ENCODE results near the gene ARHGEF26. TPM values are rescaled to one million over a fixed set of nuclear protein-coding genes. Genes with fewer than 3 reads are reported as not detected.
A peak's percentile ranks its signal among the peaks of the same experiment; 100 is the strongest.

ARHGEF26 gene
- total RNA-seq, 1 donor from 2014 or later = 13.8 TPM

DNA sequence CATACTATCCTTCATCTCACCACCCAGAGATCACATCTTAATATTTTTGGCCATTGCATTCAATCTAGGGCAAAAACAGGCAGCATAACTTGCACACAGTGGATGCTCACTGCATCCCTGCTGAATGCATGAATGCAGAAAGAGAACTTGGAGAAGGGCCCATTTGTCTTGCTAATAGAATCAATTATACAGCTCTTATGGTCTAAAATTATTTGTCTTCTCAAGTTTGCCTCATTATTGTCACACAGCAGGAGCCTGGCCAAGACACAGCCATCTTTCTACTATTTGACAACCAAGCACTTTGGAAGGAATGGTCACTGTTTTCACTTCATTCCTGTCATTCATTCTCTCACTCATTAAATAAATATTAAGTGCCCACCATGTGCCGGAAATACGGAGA, 1.2 kb upstream of the ARHGEF26 start:
- DNase-seq = no peak

DNA sequence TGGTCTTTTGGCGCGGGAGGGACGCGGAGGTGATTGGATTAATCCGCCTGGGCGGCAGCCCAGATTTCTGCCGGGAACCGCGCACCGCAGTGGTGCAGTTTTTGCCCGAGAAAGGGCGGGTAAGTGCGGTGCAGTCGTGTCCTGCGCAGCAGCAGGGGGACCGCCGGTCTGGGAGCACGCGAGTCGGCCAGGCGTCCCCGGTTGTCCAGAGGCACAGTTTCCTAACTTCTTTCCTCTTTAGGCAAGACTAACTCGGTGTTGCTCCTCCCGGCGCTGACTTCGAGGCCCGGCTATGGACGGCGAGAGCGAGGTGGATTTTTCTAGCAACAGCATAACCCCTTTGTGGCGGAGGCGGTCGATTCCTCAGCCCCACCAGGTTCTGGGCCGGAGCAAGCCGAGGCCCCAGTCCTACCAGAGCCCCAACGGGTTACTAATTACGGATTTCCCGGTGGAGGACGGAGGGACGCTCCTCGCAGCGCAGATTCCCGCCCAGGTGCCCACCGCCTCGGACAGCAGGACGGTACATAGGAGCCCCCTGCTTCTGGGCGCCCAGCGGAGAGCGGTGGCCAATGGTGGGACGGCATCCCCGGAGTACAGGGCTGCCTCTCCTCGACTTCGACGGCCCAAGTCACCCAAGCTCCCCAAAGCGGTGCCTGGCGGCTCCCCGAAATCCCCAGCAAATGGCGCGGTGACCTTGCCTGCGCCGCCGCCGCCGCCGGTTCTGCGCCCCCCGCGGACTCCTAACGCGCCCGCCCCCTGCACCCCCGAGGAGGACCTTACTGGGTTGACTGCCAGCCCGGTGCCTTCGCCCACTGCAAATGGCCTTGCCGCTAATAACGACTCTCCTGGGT, 736 bp downstream of the ARHGEF26 start:
- DNase-seq = no peak

DNA sequence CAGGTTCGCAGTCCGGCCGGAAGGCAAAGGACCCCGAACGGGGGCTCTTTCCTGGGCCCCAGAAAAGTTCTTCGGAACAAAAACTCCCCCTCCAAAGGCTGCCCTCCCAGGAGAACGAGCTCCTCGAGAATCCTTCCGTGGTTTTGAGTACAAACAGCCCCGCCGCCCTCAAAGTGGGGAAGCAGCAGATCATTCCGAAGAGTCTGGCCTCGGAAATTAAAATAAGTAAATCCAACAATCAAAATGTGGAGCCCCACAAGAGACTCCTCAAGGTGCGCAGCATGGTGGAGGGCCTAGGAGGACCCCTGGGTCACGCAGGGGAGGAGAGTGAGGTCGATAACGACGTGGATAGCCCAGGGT, 1.3 kb downstream of the ARHGEF26 start:
- no peak for DNase-seq

DNA sequence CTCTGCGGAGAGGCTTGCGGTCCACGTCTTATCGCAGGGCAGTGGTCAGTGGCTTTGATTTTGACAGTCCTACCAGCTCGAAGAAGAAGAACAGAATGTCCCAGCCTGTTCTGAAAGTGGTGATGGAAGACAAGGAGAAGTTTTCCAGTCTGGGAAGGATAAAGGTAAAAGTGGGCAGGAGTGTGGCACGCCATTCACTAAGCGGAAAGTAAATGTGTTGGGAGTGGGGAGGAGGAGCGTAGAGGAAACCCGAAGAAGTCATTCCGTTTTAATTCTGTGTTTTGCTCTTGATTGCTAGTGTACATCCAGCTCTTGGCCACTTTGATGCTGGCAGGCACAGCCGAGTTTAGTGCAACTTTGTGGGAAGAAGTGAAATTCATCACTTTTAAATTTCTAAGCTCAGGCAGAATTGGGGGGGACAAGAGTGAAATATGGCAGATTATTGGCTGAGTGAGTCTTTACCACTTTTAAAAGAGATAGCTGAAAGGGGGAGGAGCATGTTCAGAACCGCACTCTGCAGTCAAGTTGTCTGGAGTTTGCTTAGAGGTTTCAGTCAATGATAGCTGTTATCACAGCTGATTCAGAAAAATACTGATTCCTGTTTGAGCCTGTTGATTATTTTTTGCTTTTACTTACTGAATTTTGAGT, 1.8 kb downstream of the ARHGEF26 start:
- peak; percentile 79 for DNase-seq

DNA sequence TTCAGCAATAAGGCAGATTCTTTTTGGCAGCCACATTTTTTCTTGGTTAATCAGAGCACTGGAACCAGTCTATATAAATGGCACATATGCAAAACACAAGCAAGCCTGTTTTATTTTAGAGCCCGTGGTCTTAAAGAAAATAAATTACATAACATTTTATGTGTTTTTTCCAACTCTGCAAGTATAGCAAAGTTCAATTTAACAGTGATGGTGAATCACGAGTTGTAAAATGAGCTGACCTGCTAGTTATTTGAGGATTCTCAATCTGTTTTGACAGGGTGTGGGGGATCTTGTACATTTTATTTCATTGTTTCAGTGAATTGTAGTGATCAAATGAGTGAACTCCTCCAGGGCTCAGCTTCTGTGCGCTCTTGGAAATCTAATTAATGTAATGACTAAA, 2.7 kb downstream of the ARHGEF26 start:
- DNase-seq = peak; percentile 29

DNA sequence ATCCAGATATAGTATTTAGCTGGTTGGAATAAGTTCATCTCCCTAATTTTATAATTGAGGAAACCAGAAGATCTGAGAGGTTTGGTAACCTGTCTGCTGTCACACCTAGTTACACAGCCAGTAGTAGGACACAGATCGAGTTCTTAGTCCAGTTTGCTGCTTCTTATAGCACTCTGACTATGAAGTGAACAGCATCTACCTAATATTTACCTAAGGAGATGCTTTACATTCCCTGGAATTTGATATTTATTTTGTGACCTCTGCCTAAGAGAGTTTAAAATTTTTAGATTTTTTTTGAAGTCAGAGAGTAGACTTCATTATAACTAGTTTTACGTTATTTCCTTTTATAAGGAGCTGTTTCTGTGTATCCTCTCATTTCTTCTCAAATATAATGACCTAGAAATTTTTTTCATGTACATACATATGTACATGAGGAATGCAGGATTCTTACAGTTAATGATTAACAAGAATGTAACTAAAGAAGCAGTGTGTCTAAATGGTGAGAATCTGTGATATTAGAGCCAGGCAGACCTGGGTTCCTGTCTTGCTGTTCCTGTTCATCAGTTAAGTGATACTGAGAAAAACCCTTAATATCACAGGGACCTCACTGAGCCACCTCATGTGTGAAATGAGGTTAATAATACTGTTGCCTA, 4.3 kb downstream of the ARHGEF26 start:
- DNase-seq = no peak

DNA sequence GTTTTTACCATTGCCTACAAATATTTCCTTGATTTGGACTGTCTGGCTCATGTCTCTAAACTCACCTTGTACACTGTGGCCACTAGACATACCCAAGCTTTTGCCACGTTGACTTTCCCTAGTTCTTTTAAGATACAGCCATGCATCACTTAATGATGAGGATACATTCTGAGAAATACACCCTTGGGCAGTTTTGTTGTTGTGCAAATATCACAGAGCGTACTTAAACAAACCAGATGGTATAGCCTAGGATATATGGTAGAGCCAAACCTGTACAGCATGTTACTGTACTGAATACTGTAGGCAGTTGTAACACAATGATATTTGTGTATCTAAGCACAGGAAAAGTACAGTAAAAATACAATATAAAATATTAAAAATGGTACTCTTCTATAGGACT, 5.5 kb downstream of the ARHGEF26 start:
- no peak for DNase-seq

DNA sequence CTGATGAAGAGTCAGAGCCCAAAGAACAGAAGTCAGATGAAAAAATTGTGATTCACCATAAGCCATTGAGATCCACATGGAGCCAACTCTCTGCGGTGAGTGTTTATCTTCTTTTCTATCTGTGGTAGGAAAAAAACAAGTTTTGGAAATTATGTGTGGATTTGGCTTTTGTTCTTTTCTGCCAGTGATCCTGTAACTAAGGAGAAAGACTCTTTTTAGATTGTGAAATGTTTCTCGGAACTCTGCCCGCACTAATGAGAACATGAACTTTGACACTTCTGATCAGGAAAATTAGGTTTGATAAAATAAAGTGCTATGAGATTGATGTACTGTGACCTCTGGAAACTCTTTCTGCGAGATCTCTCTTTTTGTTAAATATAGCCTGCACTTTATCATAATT, 8.4 kb downstream of the ARHGEF26 start:
- DNase-seq = no peak

DNA sequence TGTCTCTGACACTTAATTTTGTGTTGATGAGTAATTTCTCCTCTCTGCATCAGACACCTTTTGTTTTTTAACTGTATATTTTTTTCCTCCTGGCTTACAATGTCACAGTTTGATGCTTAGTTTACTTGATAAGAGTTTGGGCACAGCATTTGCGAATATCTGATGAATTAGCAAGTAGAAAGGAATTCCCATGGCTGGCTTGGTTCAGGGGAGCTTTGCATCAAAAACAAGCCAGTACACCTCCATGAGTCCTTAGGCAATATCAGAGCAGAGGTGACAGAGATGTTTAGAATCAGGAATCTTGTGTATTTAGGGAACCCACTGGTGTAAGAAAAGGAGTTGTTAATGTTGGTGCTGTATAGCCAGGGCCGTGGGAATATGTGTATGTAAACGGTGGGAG, 9.3 kb downstream of the ARHGEF26 start:
- no peak for DNase-seq

DNA sequence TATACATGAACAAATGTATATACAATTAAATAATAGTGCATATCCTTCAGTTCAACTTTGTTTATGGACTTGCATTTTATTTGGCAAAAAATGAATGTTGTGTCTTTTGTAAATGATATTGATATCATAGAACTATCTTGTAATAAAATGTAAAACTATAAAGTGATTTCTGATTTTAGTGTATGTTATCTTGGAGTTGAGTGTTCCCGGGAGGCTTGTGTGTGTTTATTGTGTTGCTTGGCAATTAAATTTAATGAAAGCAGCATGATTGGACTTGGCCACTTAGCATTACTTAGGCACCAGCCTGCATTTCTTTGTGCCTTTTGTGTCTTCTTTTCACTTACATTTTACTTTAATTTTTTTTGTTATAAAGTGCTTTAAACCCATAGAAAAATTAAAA, 10.6 kb downstream of the ARHGEF26 start:
- peak; percentile 52 for DNase-seq

DNA sequence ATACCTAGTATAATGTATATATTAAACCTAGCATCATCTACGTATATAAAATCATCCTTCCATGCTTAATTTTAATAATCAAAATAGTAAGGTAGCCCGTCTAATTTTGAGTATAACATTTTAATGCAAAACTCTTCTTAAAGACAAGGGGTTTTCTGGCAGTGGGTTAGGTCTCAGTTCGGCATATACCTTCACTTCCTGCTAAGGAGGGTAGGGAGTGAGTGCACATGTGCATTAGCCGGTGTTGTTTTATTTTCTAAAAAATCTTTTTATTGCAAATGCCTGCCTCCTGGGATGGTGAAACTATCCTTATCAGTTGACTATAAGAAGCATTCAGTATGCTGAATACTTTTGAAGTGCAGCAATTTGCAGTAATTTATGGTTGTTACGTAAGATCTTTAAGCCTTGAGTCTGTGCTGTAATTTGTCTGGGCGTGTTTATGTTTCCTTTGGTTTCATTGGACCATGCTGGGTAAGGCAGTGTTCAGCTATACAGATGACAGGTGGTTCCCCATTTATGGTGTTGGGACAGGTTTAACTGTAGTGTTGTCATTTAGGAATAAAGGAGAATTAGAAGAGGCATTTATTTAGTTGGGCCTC, 11.7 kb downstream of the ARHGEF26 start:
- DNase-seq = peak; percentile 4

DNA sequence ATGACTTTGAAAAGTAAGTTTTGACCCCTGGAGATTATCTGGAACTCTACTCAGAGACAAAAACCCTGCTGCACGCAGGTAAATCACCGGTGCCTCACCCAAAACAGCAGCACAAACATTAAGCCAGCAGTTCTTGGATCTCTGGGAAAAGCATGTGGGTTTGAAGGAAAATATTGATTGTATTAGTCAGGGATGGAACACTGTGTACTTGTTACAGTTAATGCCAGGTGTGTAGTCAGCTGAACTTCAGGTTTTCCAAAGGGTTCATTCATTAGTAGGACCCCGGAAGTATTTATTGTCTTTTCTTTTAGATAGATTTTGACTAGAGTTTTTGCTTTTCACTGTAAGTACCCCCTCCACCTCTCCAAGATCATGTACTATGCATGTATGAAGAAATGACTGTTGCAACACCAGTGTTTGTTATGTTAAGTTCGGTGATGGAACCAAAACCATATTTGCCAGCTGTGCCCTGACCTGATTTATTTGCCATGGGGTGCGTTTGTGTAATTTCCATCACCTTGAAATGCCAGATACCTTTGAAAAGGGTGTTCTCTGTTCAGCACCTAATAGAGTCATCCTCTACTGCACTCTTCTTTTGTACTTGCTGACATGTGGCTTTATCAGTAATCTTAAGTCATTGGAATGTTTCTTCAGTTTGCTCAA, 14.5 kb downstream of the ARHGEF26 start:
- no peak for DNase-seq

DNA sequence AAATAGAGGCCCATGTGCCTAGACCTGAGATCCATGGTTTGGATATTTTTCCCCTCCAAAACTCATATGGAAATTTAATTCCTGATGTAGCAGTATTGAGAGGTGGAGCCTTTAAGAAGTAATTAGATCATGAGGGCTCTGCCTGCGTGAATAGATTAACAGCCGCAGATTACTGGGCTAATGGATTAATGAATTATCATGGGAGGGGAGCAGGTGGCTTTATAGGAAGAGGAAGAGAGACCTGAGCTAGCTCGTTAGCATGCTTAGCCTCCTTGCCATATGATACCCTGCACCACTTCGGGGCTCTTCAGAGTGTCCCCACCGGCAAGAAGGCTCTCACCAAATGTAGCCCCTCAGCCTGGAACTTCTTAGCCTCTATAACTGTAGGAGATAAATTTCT, 15.8 kb downstream of the ARHGEF26 start:
- no peak for DNase-seq

DNA sequence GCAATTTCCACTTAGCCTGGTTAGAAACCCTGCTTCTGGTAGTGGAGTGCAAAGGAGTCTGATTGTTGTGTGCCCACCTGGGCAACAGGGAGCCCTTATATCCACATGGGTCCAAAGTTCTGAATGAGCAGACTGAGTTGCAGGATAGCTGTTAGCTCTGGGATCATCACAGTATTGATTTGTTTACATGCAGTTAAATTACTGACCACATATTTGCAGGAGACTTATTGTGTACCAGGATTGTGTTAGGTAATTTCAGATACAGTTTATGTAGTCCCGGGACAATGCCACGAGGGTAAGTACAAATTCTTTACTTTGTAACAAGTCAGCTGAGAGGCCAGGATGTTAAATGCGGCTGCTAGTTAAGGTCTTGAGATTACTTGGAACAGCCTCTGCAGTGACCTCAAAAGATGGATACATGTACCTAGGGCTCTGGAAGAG, 18.8 kb downstream of the ARHGEF26 start:
- DNase-seq = no peak

DNA sequence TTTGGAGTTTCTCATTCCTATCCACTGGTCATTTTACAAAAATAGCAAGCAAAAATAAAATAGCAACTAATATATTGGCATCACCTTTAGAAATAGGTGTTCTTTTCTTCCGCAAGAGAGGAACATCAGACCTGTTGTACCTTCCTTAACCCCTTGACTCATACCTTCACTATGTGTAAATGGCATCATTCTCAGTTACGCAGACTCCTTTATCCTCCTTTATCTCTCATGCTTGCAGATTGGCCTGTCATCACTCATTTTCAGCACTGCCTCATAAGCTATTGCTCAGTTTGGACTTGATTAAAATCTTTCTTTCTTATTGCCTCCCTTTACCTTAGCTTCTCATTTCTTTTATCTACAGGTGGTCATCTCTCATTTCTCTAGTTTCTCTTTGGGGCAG, 21.4 kb downstream of the ARHGEF26 start:
- no peak for DNase-seq

DNA sequence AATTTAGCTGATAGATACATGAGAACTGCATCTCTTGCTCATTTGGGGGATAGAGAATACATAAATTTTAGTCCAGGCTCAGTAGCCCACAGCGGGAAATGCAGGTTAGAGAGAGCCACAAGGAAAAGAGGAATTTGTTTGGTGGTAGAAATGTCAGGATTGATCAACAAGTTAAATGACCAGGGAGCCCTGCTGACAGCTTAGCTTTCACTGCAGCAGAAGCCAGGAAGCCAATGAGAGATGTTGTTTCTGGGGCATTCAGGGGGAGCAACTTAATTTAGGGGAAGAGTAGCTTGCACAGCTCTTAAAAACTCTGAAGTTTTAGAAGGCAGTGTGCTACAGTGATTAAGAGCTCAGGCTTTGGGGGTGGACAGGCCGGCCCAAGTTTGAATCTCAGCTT, 22.7 kb downstream of the ARHGEF26 start:
- no peak for DNase-seq

DNA sequence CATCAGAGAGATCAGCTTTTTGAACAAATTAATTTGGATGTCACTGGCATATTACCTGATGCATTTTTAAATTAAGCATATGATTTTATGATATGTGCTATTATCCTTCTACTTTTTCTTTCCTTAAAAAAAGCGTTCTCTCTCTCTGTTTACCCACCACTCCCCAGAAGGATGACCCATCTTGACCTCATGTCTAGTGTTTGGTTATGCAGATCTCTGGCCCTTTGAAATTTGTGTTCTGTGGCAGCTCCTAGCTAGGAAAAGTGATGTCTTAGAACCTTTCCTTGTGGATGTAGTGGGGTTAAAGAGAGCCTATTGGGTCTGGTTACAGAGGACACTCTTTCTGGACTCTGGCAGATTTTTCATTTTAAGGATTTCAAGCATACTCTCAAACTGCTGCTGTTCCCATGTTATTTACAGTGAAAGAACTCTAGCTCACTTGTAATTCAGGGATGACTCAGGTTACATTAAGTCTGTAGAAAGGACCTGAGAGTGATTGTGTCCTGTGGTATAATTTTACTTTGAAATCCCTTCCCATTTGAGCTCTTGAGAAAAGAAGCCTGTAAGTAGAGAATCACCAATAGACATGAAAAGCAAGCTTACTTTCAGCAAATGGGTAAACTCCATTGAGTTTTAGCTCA, 23.8 kb downstream of the ARHGEF26 start:
- no peak for DNase-seq

DNA sequence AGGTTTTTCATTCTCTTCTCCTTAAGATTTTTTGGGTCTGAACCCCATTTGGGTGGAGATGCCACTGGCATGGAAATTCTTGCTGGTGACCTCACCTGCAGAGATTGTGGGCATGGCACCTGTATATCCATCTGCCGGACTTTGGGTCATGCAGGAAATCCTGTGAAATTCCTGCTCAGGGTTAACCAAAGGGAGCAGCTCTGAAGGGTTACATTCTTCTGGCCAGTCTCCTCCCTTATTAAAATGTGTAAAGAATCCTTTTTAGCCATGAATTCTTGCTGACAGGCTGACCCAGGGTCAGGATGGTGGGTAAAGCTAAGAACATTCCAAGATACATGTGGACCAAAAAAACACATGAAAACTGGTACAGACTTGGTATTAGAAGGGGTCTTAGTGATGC, 27.4 kb downstream of the ARHGEF26 start:
- DNase-seq = no peak

DNA sequence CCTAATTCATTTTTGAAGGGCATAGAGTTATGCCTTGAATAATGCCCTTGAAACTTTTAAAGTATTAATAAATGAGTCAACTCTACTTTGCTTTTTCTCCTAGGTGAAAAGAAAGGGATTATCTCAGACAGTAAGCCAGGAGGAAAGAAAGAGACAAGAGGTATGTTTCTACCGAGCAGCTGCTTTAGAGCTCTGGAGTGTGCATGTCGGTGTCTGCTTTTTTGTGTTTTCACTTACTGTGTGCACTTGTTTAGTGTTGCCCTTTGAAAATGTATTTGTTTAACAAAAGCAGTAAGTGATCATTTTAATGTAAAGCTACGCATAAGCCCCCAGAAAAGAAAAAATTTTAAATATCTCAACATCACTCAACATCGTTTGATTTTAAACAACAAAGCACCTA, 28.1 kb downstream of the ARHGEF26 start:
- no peak for DNase-seq

DNA sequence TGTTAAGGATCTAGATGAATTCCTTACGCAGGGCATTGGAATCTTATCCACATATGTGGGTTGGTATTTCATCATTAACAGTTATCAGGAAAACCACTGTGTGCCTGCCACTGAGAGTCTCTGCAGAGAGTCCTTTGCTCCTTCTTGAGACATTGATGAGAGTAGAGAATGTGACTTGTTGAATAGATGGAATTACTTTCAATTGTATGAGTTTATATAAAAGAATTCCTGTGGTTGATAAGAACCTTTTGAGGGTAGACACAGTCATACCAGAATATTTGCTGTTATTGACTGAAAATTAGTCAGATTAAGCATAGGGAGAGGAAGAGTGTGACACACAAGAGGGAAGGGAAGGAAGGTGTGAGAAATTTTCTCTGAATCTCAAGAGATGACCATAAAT, 30.8 kb downstream of the ARHGEF26 start:
- DNase-seq = no peak

DNA sequence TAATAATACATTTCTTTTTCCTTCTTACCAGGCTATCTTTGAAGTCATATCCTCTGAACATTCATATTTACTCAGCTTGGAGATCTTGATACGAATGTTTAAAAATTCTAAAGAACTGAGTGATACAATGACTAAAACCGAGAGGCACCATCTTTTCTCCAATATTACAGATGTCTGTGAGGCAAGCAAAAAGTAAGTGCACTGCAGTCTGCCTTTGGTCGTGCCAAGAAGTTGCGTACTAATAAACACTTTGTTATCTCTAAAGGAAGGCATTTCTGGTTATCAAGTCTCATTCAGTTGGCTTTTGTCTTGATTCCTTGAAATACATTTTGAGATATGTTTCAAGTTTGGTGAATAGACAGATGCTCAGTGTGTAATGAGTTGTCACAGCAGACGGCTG, 31.6 kb downstream of the ARHGEF26 start:
- DNase-seq = no peak

DNA sequence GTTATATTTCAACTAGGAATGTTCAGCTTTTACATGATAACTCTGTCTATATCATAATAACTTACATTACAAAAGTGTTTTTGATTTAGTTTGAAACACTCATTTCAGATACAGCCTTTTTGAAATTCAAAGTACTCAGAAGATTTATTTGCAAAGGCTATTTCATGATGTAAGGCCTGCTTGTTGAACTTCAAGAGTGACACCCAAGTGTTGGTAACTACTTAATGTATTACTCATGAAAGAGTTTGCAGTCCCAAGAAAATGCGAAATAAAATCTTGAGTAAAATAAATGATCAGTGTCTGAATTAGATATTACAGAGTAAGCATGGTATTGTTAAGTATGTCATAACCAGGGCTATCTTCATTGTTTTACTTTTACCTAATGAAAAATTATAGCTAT, 35.3 kb downstream of the ARHGEF26 start:
- no peak for DNase-seq

Measured in skin of body (tissue), 2 donors.